ENCODE results near the gene GLB1L2. TPM values are rescaled to one million over a fixed set of nuclear protein-coding genes. Genes with fewer than 3 reads are reported as not detected.

GLB1L2 gene
- total RNA-seq, 3 donors from 2014 or later (not counting 1 experiment from before 2014, with no cell fraction given) = 0.57 to 3.3 (median 0.61) TPM

GRCh38 chr11:134372536-134372935 lies 40.7 kb downstream of the GLB1L2 start:
- TF ChIP-seq, protein P1, sequence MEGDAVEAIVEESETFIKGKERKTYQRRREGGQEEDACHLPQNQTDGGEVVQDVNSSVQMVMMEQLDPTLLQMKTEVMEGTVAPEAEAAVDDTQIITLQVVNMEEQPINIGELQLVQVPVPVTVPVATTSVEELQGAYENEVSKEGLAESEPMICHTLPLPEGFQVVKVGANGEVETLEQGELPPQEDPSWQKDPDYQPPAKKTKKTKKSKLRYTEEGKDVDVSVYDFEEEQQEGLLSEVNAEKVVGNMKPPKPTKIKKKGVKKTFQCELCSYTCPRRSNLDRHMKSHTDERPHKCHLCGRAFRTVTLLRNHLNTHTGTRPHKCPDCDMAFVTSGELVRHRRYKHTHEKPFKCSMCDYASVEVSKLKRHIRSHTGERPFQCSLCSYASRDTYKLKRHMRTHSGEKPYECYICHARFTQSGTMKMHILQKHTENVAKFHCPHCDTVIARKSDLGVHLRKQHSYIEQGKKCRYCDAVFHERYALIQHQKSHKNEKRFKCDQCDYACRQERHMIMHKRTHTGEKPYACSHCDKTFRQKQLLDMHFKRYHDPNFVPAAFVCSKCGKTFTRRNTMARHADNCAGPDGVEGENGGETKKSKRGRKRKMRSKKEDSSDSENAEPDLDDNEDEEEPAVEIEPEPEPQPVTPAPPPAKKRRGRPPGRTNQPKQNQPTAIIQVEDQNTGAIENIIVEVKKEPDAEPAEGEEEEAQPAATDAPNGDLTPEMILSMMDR (IDR thresholded peaks at IDR 0.05) = no peak
- WGBS (ENCODE audit: insufficient coverage) = 78% methylated on average over 10 of the region's 10 CpGs
- no peaks in the 10 kb centered on the region for H3K9me3 Mint-ChIP-seq
- no peaks in the 10 kb centered on the region for H3K27me3 ChIP-seq (ENCODE audit: control insufficient read depth, insufficient read depth, low read length)
- H3K4me1 Mint-ChIP-seq = peaks cover 0 to 11% of the 10 kb centered on the region in 2 donors
- H3K4me1 ChIP-seq (ENCODE audit: control insufficient read depth, insufficient read depth, low read length) = no peaks in the 10 kb centered on the region
- no peak for DNase-seq
- no peaks in the 10 kb centered on the region for H3K36me3 ChIP-seq (ENCODE audit: control insufficient read depth, insufficient read depth, low read length)
- H3K27ac ChIP-seq (ENCODE audit: low read length) = no peak overlapping the region
- H3K27ac Mint-ChIP-seq = peak overlapping the region in 1 of 2 donors; percentile 63
- no peaks in the 10 kb centered on the region for H3K27me3 Mint-ChIP-seq (ENCODE audit: low read depth in 2 of 2)
- no peak for ATAC-seq
- no peak overlapping the region for H3K4me3 Mint-ChIP-seq
- H3K36me3 Mint-ChIP-seq = no peaks in the 10 kb centered on the region
- intact Hi-C loops (cut with micrococcal nuclease) = no loop called here
- no peak overlapping the region for H3K4me3 ChIP-seq (ENCODE audit: low read length)
- no peaks in the 10 kb centered on the region for H3K9me3 ChIP-seq (ENCODE audit: control insufficient read depth, insufficient read depth, low read length)

DNA sequence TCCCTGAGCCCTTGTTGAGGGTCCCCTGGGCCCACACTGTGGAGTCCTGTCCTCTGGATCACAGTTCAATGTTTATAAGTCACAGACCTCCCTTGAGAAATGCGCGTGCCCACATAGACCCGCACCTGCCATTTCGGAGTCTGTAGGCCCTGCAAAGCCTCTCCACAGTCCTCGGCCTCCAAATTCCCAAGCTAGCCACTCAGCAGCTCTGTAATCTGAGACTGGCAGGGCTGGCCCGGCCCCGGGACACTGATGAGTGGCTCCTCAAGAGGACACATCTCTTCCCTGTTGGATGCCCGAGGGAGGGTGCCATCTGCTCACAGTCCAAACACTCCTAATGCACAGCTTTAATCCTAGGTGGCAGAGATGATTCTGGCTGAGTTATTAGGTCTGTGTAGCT lies 41.2 kb downstream of the GLB1L2 start:
- WGBS (ENCODE audit: insufficient coverage) = 88% methylated on average over 8 of the region's 8 CpGs
- Histone ChIP-seq H3K27me3 (ENCODE audit: control insufficient read depth, insufficient read depth, low read length) (no peaks in the 10 kb centered on the region), H3K36me3 (ENCODE audit: control insufficient read depth, insufficient read depth, low read length) (no peaks in the 10 kb centered on the region), H3K9me3 (ENCODE audit: control insufficient read depth, insufficient read depth, low read length) (no peaks in the 10 kb centered on the region), H3K4me1 (ENCODE audit: control insufficient read depth, insufficient read depth, low read length) (no peaks in the 10 kb centered on the region), H3K4me3 (ENCODE audit: low read length) (no peak overlapping the region), H3K27ac (ENCODE audit: low read length) (no peak overlapping the region)
- ATAC-seq (no peak), DNase-seq (no peak)
- no peaks in the 10 kb centered on the region for H3K36me3 Mint-ChIP-seq
- intact Hi-C loops (cut with micrococcal nuclease) = no loop called here
- H3K9me3 Mint-ChIP-seq = no peaks in the 10 kb centered on the region
- H3K27ac Mint-ChIP-seq = peak overlapping the region in 1 of 2 donors; percentile 63
- peaks cover 0 to 15% of the 10 kb centered on the region in 2 donors for H3K4me1 Mint-ChIP-seq
- no peaks in the 10 kb centered on the region for H3K27me3 Mint-ChIP-seq (ENCODE audit: low read depth in 2 of 2)
- TF ChIP-seq, protein P1 (IDR thresholded peaks at IDR 0.05) = no peak
- H3K4me3 Mint-ChIP-seq = no peak overlapping the region

- H3K9me3 Mint-ChIP-seq = no peaks in the 10 kb centered on the region
- no peaks in the 10 kb centered on the region for H3K36me3 Mint-ChIP-seq
- ATAC-seq (no peak), DNase-seq (no peak)
- peak overlapping the region in 1 of 2 donors; percentile 63 for H3K27ac Mint-ChIP-seq
- no peak overlapping the region for H3K4me3 Mint-ChIP-seq
- intact Hi-C loops (cut with micrococcal nuclease) = no loop called here
- WGBS (ENCODE audit: insufficient coverage) = 92% methylated on average over 14 of the region's 14 CpGs
- H3K27me3 ChIP-seq (ENCODE audit: control insufficient read depth, insufficient read depth, low read length) = no peaks in the 10 kb centered on the region
- no peaks in the 10 kb centered on the region for H3K27me3 Mint-ChIP-seq (ENCODE audit: low read depth in 2 of 2)
- no peak overlapping the region for H3K4me3 ChIP-seq (ENCODE audit: low read length)
- no peak overlapping the region for H3K27ac ChIP-seq (ENCODE audit: low read length)
- H3K36me3 ChIP-seq (ENCODE audit: control insufficient read depth, insufficient read depth, low read length) = no peaks in the 10 kb centered on the region
- no peaks in the 10 kb centered on the region for H3K4me1 ChIP-seq (ENCODE audit: control insufficient read depth, insufficient read depth, low read length)
- H3K4me1 Mint-ChIP-seq = peaks cover 0 to 15% of the 10 kb centered on the region in 2 donors
- TF ChIP-seq, protein P1 (IDR thresholded peaks at IDR 0.05) = no peak
- H3K9me3 ChIP-seq (ENCODE audit: control insufficient read depth, insufficient read depth, low read length) = no peaks in the 10 kb centered on the region
Measured at GRCh38 chr11:134373591-134374052, 41.8 kb downstream of the GLB1L2 start.

DNA sequence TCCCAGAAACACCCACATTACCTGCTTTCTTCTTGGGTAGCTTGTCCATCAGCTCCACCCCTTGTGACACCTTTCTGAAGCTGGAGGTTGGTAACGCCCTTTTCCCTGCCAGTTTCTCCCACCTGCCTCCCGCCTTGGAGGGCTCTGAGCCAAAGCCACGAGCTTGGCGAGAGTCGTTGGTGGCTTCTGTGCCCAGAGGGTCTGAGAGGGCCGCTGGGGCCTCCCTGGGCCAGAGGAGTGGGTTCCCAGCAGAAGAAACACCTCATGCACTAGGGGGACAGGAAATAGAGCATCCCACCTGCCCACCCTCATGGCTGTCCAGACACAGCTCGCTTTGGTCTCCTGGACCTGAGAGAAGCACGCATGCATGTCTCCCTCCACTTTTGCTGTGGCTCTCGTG lies 42.4 kb downstream of the GLB1L2 start:
- H3K27me3 ChIP-seq (ENCODE audit: control insufficient read depth, insufficient read depth, low read length) = no peaks in the 10 kb centered on the region
- H3K4me1 ChIP-seq (ENCODE audit: control insufficient read depth, insufficient read depth, low read length) = no peaks in the 10 kb centered on the region
- intact Hi-C loops (cut with micrococcal nuclease) = no loop called here
- H3K4me1 Mint-ChIP-seq = peaks cover 0 to 15% of the 10 kb centered on the region in 2 donors
- DNase-seq (no peak), ATAC-seq (no peak)
- WGBS (ENCODE audit: insufficient coverage) = 65% methylated on average over 9 of the region's 9 CpGs
- no peak overlapping the region for H3K4me3 Mint-ChIP-seq
- H3K27me3 Mint-ChIP-seq (ENCODE audit: low read depth in 2 of 2) = no peaks in the 10 kb centered on the region
- TF ChIP-seq, protein P1 (IDR thresholded peaks at IDR 0.05) = no peak
- H3K9me3 Mint-ChIP-seq = no peaks in the 10 kb centered on the region
- H3K27ac Mint-ChIP-seq = no peak overlapping the region
- H3K27ac ChIP-seq (ENCODE audit: low read length) = no peak overlapping the region
- H3K36me3 Mint-ChIP-seq = no peaks in the 10 kb centered on the region
- no peaks in the 10 kb centered on the region for H3K9me3 ChIP-seq (ENCODE audit: control insufficient read depth, insufficient read depth, low read length)
- H3K36me3 ChIP-seq (ENCODE audit: control insufficient read depth, insufficient read depth, low read length) = no peaks in the 10 kb centered on the region
- no peak overlapping the region for H3K4me3 ChIP-seq (ENCODE audit: low read length)

All from natural killer cell (primary cell).